AG10803 (cell line): Measurements from ENCODE around the gene SORT1.

Source experiments
- DNase-seq: peaks from one replicate; pipeline ENCODE4 v3.0.0; 2010; ENCODE audit warnings: low read depth
- H3K4me3 ChIP-seq: 2 replicates; pipeline ENCODE4 v1.5.1; 2011; ENCODE audit warnings: mild to moderate bottlenecking, low read length, control low read depth
- TF ChIP-seq, protein P1 (sequence below): conservative IDR thresholded peaks from 2 replicates; pipeline ENCODE4 v1.5.1; 2011; ENCODE audit warnings: mild to moderate bottlenecking, low read length, control low read depth, inconsistent platforms

The SORT1 gene

DNA sequence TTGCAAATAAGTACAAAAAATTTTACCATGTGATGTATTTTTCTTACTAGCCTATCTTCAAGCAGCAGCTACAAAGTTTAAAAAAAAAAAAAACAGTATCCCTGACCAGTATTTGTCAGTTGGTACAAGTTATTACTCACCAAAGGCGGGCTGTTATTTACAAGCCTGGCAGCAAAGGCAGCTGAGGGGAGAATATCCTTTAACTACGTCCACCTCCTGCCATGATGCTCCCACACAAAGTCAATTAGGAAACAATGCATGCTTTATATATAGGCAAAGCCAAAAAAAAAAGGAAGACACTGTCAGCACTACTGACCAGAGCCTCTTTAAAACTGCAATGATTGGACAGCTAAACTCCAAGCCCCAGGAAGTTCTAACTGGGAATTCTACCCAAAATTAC lies 14.8 kb upstream of the SORT1 start:
- TF ChIP-seq, protein P1, sequence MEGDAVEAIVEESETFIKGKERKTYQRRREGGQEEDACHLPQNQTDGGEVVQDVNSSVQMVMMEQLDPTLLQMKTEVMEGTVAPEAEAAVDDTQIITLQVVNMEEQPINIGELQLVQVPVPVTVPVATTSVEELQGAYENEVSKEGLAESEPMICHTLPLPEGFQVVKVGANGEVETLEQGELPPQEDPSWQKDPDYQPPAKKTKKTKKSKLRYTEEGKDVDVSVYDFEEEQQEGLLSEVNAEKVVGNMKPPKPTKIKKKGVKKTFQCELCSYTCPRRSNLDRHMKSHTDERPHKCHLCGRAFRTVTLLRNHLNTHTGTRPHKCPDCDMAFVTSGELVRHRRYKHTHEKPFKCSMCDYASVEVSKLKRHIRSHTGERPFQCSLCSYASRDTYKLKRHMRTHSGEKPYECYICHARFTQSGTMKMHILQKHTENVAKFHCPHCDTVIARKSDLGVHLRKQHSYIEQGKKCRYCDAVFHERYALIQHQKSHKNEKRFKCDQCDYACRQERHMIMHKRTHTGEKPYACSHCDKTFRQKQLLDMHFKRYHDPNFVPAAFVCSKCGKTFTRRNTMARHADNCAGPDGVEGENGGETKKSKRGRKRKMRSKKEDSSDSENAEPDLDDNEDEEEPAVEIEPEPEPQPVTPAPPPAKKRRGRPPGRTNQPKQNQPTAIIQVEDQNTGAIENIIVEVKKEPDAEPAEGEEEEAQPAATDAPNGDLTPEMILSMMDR: no peak
- DNase-seq: no peak
- H3K4me3 ChIP-seq: no peak overlapping the region

DNA sequence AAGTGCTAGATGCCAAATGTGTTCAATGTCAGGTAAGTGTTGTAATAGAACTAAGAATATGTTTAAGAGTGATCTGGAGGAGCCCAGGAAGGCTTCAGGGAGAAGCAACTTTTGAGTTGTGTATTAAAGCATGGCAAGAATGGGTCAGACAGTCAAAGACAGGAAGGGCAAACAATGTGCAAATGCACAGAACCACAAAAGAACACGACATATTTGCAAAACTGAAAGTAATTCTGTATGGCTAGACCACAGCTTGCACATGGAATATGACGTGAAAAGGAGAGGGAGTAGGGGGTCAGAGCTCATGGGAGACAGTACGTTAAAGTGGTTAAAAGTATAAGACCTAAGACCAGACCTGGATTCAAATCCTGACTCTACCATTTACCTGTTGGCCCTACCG lies 7.1 kb upstream of the SORT1 start:
- no peak for DNase-seq
- no peak overlapping the region for H3K4me3 ChIP-seq
- TF ChIP-seq, protein P1: no peak

DNA sequence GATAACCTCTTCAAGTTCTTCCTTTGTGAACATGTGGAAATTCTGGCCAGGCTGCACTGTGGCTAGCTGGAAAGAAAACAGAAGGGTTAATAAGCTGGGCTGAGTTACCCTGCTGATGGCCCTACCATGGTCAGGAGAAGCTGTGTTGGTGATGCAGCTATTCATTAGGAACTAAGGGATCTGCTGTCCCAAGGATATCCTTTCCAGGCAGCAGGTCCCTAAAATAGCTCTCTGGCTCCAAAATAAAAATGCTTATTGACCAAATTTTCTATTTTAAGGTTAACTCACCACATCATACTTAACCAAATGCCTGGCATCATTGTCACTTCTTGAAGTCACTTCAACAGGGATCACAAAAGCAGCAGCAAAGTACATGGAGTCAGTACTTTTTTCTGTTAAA lies 4.3 kb upstream of the SORT1 start:
- DNase-seq: no peak
- no peak overlapping the region for H3K4me3 ChIP-seq
- TF ChIP-seq, protein P1: no peak

DNA sequence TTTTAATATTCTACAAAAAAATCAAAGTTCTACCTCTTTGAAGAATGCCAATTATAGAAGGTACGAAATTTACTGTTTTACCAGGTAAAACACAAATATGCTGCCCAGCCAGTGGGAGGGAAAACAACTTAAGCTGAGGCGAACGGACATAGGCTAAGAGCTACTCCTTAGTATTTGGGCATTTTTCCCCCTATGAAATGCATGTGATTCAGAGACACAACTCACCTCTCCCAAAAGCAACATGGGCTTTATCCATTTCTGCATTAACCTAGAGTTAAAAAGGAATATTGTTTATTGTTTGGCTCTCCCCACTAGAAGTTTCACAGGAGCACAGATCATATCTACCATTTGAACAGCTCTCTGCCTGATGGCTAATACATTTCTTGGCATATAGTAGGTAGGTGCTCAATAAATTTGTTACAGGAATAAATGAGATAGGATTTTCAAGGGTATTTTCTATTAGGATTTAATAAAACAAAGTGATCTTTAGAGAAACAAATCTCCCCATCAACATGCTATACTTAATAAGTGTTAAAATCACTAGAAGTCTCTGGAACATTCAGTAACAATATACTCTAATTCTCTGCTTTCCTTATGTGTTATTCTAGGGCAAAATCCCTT lies 2.4 kb upstream of the SORT1 start:
- DNase-seq: no peak
- no peak overlapping the region for H3K4me3 ChIP-seq
- TF ChIP-seq, protein P1: no peak

DNA sequence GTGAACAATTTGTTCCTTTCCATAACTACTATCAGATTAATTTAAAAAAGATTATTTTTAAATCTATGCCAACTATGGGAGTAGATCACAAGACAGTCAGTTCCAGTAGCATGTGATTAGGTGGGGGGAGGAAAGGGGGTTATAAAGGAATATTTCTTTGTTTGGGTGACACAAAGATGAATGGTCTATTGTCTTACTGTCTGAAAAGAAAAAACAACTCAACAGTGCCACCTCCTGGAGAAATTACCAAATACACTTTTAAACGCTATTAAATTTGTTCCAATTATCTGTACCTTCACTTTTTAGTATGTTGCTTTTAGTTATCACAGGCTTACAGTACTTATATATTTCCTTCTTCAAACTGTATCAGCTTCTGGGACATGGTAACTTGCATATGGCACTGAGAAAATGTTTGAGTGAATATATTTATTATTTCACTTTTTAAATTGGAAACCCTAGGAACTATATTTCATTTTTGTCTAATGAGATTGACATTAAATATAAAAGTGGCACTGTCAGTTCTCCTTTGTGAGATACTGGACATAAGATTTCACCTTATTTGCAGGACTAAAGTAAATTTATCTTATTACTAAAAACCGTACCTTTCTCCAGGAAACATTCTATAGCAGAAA lies 1.7 kb upstream of the SORT1 start:
- DNase-seq: peak; percentile 56
- TF ChIP-seq, protein P1: peak; percentile 58
- H3K4me3 ChIP-seq: no peak overlapping the region

DNA sequence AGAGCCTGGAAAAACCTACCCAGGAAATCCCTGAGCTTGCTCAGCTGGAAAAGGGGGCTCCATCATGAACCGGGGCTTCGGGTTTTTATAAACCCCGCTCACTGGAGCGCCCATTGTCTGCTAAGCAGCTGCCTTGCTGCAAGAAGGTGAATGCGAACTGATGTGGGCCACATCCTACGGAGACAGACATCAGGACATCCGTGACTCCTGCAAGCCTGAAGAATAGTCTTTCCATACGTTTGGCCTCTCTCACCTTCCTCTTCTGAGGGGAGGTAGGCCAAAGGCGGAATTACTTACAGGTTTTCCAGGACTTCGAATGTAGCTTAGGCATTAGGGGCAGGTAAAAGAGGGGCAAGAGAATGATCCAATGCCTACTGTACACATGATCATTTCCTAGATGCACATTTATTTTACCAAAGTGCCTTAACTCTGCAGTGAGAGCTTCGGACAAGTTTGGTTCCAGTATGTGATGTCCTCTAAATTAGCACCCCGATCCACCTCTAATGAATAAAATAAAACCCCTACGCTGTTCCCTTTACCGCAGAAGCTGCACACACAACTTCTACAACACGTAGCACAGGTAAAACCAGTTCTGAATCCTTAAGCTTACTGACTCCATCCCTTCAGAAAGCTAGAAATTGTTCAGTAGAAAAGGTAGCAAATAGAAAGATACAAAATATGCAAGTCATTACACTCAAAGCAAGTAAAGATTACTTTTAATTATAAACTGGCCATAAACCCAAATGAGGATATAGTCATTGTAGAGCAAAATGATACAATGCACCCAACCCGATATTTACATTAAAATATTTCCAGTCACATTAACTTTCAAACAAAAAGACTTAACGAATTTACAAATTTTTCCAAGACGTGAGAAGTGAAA lies 866 bp upstream of the SORT1 start:
- H3K4me3 ChIP-seq: peak overlapping the region; percentile 62
- no peak for DNase-seq
- TF ChIP-seq, protein P1: no peak
